SH-SY5Y (cell line): ENCODE data around the gene OR2AG1.

Source experiments
- GATA2 ChIP-seq: IDR thresholded peaks from 2 replicates; pipeline ENCODE4 v1.6.1; 2011; ENCODE audit warnings: mild to moderate bottlenecking, low read depth, low read length
- GATA3 ChIP-seq: IDR thresholded peaks from 2 replicates; pipeline ENCODE4 v1.6.1; 2011; ENCODE audit warnings: low read depth, mild to moderate bottlenecking, low read length, moderate library complexity

Gene OR2AG1

GRCh38 chr11:6833356-6833755, 50.5 kb downstream of the OR2AG1 start:
- no peak for TF ChIP-seq GATA2
- TF ChIP-seq GATA3, result no peak

GRCh38 chr11:6834021-6834420, 51.2 kb downstream of the OR2AG1 start:
- TF ChIP-seq GATA2 (no peak), GATA3 (no peak)
